Fibroblast of mammary gland (primary cell): ENCODE results near the gene SAG.

ENCODE experiments used
- DNase-seq: peaks from one replicate; pipeline ENCODE4 v3.0.0-alpha.2; 2010; ENCODE audit warnings: low read depth
- H3K4me3 ChIP-seq: 2 replicates; pipeline ENCODE4 v1.5.1; 2011; ENCODE audit warnings: low read depth, mild to moderate bottlenecking, low read length, moderate library complexity; ENCODE audit not compliant: control insufficient read depth
- TF ChIP-seq, protein P1 (sequence below): conservative IDR thresholded peaks from 2 replicates; pipeline ENCODE4 v1.5.1; 2011; ENCODE audit warnings: low read depth, low read length, inconsistent platforms; ENCODE audit not compliant: control insufficient read depth, insufficient read depth

SAG gene

DNA sequence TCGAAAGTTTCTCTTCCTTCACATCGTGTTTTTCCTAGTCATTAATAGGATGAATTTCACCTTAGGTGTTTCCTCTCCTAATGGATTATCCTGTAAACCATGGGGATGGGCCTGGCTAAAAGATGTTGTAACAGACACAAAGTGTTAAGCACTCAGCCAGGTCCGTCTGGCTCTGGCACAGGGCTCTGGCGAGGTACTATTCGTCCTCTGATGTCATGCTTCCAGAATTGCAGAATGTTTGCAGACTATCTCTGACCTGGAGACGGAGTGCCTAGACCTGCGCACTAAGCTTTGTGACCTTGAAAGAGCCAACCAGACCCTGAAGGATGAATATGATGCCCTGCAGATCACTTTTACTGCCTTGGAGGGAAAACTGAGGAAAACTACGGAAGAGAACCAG is 42.9 kb upstream of the SAG start:
- no peak overlapping the region for H3K4me3 ChIP-seq
- no peak for DNase-seq
- TF ChIP-seq, protein P1, sequence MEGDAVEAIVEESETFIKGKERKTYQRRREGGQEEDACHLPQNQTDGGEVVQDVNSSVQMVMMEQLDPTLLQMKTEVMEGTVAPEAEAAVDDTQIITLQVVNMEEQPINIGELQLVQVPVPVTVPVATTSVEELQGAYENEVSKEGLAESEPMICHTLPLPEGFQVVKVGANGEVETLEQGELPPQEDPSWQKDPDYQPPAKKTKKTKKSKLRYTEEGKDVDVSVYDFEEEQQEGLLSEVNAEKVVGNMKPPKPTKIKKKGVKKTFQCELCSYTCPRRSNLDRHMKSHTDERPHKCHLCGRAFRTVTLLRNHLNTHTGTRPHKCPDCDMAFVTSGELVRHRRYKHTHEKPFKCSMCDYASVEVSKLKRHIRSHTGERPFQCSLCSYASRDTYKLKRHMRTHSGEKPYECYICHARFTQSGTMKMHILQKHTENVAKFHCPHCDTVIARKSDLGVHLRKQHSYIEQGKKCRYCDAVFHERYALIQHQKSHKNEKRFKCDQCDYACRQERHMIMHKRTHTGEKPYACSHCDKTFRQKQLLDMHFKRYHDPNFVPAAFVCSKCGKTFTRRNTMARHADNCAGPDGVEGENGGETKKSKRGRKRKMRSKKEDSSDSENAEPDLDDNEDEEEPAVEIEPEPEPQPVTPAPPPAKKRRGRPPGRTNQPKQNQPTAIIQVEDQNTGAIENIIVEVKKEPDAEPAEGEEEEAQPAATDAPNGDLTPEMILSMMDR = no peak

DNA sequence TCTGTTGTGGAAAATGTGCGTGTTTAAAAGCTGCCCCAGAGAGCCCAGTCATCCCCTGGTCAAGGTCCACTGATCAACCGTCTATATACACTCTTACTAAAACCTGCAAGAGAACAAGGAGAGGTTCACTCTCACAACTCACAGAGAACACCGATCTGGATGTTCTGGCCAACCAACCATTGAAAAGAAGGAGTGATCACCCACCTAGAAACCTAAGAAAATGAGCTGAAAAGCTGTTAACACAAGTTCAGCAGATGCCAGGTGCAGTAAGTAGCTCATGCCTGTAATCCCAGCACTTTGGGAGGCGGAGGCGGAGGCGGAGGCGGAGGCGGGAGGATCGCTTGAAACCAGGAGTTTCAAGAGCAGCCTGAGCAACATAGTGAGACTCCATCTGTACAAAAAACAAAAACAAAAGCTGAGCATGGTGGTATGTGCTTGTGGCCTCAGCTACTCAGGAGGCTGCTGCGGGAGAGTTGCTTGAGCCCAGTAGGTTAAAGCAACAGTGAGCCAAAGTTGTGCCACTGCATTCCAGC is 41.7 kb upstream of the SAG start:
- no peak overlapping the region for H3K4me3 ChIP-seq
- TF ChIP-seq, protein P1 = no peak
- DNase-seq = no peak

DNA sequence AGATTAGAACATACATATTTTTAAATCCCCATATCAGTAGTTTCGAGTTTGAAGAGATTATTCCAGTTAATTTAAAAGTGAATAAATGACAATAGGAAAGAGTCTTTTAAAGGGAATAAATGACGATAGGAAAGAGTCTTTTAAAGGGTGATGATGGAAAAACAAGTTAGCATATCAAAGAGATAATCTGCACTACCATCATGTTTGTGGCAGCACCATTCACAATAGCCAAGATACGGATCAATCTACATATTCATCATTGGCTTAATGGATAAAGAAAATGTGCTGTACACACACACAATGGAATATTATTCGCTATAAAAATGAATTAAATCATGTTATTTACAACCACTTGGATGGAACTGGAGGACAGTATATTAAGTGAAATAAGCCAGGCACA is 41.1 kb upstream of the SAG start:
- DNase-seq = no peak
- H3K4me3 ChIP-seq = no peak overlapping the region
- TF ChIP-seq, protein P1 = no peak

DNA sequence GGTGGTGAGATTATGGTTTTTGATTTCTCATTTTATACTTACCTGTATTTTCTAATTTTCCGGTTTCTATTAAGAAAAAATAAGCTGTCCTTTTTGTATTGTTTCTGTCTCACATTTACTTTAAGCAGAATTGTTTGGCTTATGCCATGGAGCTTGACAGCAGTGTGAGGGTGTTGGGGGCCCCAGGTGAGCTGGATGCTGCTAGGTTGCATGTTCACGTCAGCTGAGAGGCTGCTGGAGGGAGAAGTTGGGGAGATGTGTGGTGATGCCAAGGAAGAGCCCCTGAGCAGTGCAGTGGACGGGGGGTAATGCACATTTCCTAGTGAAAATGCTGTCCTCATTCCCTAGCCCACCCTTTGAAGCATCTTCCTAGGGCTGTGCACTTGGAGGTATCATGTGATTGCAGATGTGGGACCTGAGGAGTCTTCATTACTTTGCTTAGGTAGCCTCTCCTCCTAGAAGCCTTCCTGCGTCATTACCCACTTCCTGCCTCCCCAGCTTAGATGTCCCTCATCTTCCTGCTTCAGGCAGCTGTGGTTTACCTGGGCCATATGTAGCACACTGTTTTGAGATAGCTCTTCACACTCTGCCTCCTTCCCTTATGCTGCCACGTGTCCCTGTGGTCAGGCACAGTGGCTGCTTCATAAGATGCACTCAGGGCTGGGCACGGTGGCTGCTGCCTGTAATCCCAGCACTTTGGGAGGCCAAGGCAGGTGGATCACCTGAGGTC is 39.9 kb upstream of the SAG start:
- H3K4me3 ChIP-seq = no peak overlapping the region
- TF ChIP-seq, protein P1 = no peak
- DNase-seq = no peak

DNA sequence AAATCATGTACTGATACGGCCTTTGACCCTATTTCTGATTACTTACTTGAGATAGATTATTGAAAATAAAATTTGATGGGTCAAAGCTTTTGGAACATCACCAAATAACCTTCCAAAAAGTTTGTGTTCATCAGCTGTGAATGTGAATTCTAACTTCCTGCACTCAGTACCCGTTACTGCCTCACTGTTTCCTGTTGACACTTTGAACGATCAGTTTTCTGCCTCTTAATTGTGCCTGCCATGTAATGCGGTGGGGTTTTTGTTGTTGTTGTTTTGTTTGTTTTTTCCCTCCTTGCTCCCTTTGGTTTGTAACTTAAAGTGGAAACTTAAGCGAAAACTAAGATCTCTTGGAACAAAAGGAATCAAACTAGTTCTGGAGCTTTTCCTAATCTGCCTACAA is 37.2 kb upstream of the SAG start:
- no peak for DNase-seq
- H3K4me3 ChIP-seq = no peak overlapping the region
- TF ChIP-seq, protein P1 = no peak

DNA sequence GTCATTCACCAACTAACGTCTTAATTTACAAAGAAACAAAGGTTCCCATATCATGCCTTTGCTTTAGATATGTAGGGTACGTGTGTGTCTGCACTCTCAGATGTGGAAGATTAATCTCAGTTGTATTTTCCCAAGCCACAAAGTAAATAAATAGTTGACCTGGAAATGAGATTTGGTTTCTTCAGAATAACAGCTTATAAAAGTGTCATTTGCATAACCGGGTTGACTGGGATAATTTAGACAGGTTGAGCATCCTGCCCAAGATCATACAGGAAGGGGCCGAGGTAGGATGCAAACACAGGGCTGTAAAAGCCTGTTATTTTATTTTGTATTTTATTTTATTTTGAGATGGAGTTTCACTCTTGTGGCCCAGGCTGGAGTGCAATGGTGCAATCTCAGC is 36.7 kb upstream of the SAG start:
- TF ChIP-seq, protein P1 = no peak
- H3K4me3 ChIP-seq = no peak overlapping the region
- no peak for DNase-seq
